OCI-M2 (cell line): ENCODE measurements around the gene C1orf167.
"Not testable (repeated sequence)": the region's sequence is repeated elsewhere in the genome, so short reads cannot be mapped to it uniquely, and the experiment has no call there.

Experiments
- DNase-seq: peaks from one replicate; lab custom pipeline; 2025; ENCODE audit not compliant: unreplicated experiment; lab: John Stamatoyannopoulos, UW

The C1orf167 gene

DNA sequence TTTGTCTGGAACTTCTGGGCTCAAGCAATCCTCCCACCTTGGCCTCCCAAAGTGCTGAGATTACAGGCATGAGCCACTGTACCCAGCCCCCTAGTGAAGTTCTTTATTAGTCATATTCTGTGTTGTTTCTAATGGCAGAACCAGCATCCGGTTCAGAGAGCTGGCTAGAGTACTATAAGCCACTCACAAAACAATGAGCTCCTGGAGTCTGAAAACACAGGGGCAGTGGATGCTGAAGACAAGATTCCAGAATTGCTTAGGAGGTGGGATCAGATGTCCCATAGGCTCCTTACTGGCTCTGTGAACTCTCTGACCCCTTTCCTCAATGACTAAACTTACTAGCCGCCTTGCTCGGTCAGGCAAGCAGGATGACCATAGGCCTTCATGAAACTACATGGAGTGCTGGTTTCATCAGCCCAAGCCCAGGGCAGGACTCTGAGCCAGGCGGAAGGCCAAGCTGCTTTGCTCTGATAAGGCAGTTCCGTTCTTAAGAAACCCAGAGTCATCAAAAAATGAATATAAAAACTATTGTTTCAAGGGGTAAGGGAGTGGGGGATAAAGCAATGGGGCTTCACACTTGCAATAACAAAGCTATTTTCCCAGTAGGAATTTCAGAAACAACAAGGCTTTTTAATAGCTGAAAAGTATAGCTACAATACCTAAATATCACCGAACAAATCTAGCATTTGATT lies 35.7 kb downstream of the C1orf167 start:
- peak; percentile 64 for DNase-seq

DNA sequence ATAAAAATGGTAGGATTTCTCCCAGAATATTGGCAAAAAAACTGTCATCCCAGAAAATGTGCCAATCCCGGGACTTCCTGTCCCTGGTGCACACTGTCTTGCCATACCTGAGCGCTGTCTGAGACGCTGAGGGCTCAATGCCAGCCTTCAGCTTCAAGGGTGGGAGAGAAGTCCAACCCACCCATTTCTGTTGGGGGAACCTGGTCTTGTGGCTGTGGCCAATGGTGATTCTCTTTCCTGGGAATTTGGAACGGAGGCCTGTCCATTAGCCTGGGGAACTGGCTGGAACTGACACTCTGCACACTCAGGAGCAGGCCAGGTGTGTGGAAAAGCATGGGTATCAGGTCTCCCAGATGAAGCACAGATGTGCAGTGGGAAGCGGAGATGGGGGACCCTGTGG lies 37.1 kb downstream of the C1orf167 start:
- DNase-seq = no peak

DNA sequence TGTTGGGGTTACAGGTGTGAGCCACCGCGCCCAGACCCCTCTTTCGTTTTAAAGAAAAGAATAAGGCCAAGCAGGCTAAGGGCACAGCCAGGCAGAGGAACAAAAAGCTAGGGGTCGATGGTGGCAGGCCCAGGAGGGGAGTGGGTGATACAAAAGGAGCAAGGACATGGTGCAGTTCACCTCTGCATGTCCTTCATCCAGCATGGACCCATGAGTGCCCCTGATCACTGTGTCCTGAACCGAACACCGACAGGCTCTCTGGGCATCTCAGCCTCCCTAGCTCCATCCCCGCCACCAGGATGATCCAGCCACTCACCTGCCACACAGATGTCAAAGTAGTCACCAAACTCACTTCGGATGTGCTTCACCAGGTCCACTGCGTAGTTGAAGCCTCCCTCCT lies 37.9 kb downstream of the C1orf167 start:
- DNase-seq = no peak

DNA sequence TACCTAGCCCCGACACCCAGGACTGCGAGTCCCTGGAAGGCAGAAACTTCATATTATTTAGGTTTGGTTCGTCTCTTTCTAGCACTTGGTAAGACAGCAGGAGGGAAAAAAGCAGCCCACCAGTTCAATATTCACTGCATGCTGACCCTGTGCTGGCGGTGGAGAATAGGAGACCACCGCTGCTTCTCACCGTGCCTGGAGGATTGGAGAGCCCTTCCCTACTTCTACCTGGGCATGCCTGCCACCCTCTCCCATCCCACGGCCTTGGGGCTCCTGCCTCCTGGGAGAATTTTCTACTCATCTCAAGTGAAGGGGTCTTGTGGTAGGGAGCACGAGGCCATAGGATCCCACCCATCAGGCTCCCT lies 38.4 kb downstream of the C1orf167 start:
- DNase-seq = no peak

DNA sequence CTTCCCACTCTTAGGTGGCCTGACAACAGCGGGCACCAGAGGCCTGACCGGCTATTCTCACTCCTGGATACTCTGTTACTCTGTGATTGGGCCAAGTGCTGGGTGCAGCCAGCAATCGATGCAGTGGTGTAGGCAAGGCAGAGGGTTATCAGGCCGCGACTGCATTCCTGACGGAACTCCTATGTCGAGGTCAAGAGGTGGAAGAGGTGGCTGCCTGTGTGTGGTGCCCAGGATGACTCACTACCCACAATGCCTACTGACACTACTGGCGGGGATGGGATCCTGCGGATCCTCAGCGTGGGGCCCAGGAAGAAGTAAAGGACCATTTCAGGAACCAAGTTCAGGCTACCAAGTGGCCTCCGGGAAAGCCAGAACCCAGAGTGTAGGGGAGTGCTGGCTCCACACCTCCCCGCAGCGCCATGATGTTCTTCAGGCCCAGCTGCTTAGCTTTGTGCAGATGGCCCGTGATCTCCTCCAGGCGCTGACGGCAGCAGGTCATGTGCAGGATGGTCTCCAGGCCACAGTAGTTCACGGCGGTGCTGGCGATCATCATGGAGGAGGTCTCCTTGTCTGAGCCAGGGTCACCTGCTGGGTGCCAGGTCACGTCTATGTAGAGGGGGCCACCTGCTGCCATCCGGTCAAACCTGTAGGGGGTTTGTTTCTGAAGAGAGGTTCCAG lies 38.9 kb downstream of the C1orf167 start:
- DNase-seq = no peak

DNA sequence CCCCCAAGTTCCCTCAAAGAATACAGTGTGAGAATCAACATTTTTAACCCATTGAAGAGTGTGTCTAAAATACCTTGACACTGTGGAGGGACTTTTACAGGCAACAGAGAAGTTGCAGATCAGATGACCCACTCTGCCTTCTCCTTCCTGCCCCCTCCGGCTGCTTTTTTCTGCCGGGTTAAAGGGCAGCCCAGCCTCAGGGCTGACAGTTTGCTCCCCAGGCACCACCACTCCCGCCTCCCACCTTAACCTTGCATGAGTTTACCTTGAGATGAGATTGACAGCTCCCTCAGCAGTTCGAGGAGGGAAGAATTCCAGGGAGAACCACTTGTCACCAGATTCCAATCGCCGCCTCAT lies 40.6 kb downstream of the C1orf167 start:
- no peak for DNase-seq

DNA sequence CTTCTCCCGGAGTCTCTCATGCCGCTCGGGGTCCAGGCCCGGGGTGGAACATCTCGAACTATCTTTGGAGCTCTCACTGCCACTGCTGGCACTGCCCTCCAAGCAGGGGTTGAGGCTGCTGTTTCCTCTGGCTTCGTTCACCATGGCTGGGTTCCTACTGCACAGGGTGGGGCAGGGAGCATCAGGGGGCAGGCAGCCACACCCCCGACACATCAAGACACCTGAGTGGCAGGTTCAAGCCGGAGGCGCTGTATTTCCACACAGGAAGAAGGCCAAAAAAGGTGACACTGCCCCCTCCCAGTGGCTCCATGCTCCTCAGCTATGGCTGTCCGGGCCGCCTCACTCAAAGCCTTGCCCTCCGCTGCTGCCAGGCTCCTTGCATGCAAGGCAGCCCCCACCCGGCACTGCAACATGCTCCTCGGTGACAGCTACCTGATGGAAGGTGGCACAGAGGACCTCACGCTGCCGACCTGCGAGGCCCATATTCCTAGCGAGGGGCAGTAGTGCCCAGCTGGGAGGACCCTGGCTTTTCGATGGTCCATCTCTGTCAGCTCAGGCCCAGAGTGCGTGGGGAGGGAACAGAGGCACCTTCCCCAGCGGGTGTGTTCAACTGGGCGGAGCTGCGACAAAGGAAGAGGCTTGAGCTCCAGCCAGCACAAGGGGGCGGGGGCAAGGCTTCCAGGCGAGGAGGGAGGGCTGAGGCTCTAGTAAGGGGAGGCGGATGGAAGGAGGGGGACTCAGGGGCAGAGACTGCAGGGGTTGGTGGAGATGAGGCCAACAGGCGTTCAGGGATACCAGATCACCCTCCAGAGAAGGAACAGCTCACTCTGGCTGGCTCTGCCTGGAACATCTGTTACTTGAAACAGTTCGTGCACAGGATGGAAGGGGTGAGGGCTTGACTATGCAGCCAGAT lies 41.2 kb downstream of the C1orf167 start:
- DNase-seq = peak; percentile 68

DNA sequence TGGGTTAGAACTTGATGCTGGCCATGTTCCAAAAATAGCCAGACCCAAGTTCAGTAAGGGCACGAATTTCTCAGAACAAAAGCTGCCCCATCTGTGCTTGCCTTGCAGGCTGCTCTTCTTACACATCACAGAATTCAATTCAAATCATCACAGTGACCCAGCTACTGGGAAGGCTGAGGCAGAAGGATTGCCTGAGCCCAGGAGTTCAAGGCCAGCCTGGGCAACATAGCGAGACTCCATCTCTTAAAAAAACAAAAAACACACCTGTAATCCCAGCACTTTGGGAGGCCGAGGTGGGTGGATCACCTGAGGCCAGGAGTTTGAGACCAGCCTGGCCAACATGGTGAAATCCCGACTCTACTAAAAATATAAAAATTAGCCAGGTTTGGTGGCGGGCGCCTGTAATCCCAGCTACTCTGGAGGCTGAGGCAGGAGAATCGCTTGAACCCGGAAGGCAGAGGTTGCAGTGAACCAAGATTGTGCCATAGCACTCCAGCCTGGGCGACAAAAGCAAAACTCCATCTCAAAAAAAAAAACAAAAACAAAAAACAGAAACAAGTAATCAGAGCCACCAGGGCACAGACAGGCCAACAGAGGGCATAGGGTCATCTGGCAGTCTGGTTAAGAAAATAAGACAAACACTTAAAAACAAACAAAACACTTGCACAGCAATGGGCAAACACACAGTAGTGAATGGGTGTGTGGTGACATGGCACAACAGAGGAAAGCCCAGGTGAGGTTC lies 42.1 kb downstream of the C1orf167 start:
- DNase-seq = not testable (repeated sequence)

DNA sequence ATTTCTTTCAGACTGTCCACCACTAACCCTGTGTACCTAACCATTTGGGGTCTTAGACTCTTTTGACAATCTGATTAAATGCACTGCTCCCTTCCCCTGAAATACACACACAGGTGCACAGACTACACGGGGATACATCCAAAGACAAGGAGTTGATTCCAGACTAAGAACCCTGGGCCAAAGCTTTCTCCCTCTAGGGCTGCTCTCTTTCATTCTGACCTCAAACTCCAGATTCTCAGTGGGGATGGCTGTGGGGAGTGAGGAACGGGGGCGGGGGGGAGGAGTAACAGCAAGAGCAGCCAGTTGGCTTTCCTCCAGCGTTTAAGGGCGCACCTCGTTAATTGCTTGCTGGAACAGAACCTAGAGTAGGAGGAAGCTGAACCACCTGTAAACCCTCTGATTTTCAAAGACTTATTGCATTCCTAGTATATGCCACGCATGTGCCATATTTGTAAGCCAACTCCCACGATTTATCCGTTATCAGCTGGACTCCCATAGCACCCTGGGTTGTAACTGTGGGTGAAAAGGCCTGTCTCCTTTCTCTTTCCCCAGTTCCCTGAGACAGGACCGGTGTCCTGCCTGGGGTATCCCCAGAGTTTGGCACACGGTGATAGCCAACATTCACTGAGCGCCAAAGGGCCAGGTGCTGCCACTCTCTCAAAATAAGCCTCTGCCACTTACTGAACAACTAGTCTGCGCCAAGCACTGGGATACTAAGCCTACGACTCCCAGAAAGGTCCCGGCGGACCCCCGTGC lies 42.9 kb downstream of the C1orf167 start:
- DNase-seq = no peak

DNA sequence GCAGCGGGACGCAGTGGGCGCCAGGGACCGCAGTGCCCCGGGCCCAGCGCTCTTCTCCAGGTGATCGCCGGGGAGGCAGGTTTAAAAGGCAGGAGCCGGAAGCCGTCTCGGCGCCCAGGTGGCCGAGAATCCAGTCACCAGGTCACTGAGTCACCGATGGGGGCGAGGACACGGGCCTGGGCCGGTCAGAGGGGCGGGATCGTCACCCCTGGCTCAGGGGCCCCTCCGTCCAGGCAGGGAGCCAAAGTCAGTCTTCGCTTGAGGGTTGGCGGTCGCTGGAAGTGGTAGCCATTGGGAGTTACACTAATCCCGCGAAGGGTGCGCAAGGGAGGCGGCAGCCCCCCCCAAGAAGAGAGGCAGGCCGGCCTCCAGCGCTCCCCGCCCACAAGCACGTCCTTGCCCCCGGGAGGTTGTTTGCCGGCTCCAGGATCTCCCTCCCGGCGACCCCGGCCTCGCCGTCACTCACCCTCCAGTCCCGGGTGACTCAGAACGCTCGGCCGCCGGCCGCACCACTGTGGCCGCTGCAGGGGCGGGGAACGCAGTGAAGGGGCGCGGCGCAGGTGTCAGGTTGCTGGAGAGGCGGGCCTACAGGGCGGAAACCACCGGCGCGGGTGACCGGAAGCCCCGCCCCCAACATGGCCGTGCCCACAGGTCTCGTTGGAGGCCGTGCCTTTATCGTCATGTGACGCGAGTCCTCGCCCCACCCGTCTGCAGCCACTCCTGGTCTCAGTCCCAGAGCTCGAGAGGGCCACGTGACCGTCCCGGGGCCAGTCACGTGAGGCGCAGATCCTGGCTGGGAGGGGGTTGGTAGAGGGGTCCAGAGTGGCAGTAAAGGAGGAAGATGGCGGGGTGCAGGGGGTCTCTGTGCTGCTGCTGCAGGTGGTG lies 43.7 kb downstream of the C1orf167 start, which contains the start of the genes CLCN6 and MTHFR:
Gene CLCN6, plus strand, starts transcription at position 770 of the 885 bp plus-strand sequence. Its CDS starts 72 bp downstream, at position 842.
Gene MTHFR, minus strand, starts transcription at position 543 of the 885 bp plus-strand sequence. CDS start 2,848 bp downstream, outside the sequence.
- peak; percentile 85 for DNase-seq

DNA sequence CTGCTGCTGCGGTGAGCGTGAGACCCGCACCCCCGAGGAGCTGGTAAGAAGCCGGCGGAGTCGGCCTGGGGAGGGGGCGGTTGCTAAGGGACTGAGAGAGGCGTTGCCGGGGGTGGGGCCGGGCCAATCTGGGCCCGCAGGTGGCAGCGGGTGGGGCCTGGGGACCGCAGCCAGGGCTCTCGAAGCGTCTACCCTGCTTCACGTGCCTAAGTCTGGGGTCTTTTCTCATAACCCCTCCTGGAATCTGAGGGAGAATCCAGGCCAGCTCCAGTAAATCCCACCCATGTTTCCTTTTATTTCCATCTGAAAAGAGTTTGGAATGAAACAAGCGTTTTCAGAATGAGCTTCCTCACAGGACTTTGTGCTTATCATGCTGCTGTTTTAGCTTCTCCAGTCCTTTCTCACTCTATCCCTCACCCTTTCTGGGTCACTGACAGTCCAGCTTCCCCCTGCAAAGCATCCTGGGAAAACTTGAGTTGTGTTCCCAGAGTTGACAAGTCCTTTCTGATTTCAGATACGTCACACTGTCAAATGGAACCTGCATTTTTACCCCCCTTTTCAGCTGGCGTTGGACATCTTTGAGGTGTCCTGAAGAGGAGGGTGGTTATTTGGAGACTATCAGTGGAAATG lies 44.4 kb downstream of the C1orf167 start:
- DNase-seq = no peak

DNA sequence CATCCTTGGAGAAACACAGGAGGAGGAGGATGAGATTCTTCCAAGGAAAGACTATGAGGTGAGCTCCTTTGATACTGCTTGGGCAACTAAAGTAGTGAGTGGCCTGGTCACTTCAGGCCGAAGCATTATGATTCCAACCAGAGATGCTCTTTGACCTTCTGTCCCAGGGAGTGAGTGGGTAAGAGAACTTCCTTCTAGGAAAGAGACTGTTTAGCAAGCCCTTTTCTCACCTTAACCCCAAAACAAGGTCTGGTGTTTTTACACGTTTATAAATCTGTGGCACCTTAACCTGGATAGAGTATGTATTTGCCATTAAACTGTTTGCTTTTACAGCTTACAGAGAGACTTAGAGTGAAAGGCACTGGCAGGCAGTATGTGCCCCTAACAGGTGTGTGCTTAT lies 45.1 kb downstream of the C1orf167 start:
- DNase-seq = no peak

DNA sequence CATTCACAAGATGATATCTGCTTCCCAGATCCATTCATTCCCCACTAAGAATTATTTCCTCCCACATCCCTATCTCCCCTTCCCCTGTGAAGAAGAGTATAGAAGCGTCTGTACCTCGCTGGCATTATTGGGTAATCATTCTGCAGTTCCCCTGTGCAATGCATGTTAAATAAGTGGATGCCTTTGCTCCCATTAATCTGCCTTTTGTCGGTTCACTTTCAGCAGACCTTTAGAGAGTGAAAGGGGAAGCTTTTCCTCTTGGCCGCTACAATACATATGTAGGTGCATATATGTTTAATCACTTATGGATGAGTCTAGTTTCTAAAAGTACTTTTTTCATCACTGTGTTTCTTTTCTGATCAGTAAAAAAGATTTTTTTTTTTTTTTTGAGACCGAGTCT lies 51.0 kb downstream of the C1orf167 start:
- DNase-seq = no peak

DNA sequence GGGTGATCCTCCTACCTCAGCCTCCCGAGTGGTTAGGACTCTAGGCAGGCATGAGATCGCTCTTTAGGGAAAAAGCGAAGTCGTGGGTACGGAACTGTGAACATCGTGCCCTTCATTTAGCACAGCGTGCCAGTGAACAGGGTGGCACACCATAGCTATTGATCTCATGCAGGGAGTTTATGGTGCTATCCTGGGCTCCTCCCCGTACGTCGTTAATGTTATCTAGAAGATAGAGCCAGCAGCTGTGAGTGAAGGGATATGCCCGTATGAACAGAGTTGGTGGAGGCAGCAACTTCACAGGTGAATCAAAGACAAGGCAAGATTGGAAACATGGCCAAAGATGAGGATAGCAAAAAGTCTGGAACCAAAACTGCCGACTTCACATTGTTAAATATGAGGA lies 55.2 kb downstream of the C1orf167 start:
- DNase-seq = no peak

DNA sequence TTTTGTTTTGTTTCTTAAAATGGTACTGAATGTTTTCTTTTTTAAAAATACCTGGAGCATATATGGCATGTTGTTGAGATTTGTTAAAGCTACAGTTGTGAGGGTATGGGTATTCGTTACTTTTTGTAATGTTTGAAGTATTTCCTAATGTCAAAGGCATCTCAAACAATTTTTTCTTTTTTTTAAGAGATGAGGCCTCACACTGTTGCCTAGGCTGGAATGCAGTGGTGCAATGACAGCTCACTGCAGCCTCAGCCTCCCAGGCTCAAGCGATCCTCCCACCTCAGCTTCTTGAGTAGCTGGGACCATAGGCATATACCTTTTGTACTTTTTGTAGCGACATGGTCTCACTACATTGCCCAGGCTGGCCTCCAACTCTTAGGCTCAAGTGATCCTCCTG lies 60.1 kb downstream of the C1orf167 start:
- DNase-seq = no peak

DNA sequence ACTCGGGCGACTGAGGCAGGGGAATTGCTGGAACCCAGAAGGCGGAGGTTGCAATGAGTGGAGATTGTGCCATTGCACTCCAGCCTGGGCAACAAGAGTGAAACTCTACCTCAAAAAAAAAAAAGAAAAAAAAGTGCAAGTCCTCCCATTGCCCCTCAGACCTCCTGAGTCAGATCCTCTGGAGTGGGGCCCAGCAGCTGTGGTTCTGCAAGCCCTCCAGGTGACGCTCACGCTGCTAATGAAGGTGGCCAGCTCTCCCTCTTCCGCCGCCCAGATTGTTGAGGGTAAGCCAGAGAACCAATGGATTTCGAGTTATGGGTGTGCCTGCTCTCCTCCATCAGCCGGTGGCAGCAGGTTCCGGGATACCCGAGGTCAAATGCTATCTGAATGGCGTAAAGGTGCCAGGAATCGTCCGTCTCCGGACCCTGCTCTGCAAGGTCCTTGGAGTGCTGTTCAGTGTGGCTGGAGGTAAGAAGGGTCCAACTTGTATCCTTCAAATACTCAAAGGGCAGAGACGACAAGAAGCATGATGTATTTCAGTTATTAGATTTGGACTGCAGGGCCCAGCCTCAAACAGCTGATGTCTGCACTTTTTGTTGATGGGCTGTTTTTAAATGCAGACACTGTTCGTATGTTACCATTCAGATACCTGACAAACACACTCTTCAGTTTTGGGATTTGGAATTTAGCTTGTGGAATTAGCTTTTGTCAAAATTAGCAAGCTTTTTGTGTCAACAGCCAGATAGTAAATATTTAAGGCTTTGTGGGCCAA lies 61.6 kb downstream of the C1orf167 start:
- no peak for DNase-seq

DNA sequence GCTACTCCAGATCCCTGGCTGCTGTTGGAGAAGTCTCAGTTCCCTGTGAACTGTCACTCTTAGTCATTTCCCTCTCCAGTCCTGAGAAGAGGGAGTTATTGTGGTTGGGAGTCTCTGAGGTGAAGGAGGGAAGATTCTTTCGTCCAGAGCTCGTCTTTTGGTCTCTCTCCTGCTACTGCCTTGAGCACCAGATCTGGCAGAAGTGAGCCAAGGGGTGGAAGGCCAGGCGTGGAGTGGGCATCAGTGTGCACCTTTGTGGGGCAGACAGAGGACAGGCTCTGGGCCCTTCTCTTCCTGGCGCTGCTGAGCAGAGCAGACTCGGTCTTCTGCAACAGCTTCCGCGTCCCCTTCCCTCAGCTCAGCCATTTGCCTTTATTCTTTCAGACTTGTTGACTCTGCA lies 63.1 kb downstream of the C1orf167 start:
- DNase-seq = no peak

DNA sequence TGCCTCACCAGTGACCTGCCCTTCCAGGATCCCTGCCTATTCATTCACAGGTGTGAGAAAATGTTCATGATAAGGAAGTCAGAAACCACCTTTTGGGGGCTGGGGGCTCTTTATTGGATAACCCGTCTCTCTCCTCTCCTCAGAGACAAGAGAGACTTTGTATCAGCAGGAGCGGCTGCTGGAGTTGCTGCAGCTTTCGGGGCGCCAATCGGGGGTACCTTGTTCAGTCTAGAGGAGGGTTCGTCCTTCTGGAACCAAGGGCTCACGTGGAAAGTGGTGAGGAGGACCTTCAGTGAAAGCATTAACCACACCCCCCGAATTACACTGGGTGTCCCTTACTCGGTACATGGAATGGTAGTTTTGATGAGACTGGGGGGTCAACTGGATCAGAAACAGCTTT lies 65.0 kb downstream of the C1orf167 start:
- no peak for DNase-seq
